Measurements from ENCODE around the gene LRRK1. TPM values are rescaled to one million over a fixed set of nuclear protein-coding genes. Genes with fewer than 3 reads are reported as not detected.

LRRK1 gene
- total RNA-seq, 1 donor from 2014 or later = 21.1 TPM

DNA sequence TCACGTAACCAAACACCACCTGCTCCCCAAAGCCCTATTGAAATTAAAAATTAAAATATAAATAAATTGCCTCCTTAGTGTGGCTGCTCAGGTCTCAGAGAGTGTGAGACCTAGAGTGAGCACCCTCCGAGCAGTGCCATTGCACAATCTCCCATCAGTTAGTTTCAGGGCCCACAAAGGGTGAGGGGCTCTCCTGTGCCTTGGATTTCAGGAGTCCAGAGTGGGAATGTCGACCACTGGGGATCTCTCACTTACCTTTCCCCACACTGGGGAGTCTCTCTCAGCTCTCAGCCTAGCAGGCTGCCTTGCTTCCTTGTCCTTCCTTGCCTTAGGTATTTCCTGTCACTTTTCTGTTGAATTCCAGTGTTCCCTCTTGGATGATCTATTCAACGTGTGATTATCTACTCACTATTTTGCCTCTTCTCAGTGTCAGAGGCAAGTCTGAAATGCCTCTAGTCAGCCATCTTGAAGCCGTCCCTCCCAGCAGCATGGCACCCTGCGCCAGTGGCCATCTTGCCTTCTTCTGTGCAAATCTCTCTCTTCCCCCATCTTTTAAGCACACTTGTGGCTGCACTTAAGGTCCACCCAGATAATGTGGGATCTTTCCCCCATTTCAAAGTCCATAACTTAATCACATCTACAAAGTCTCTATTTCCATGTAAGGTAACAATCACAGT is 119.3 kb downstream of the LRRK1 start:
- Histone ChIP-seq H3K36me3 (peaks cover 0 to 10% of the 10 kb centered on the region in 2 donors), H3K27me3 (no peaks in the 10 kb centered on the region), H3K27ac (no peak overlapping the region), H3K9me3 (no peaks in the 10 kb centered on the region), H3K4me3 (no peak overlapping the region), H3K4me1 (no peaks in the 10 kb centered on the region)
- intact Hi-C loops (cut with DNase I) = no loop called here
- TF ChIP-seq, protein P1, sequence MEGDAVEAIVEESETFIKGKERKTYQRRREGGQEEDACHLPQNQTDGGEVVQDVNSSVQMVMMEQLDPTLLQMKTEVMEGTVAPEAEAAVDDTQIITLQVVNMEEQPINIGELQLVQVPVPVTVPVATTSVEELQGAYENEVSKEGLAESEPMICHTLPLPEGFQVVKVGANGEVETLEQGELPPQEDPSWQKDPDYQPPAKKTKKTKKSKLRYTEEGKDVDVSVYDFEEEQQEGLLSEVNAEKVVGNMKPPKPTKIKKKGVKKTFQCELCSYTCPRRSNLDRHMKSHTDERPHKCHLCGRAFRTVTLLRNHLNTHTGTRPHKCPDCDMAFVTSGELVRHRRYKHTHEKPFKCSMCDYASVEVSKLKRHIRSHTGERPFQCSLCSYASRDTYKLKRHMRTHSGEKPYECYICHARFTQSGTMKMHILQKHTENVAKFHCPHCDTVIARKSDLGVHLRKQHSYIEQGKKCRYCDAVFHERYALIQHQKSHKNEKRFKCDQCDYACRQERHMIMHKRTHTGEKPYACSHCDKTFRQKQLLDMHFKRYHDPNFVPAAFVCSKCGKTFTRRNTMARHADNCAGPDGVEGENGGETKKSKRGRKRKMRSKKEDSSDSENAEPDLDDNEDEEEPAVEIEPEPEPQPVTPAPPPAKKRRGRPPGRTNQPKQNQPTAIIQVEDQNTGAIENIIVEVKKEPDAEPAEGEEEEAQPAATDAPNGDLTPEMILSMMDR (IDR thresholded peaks at IDR 0.05) = no peak
- TF ChIP-seq POLR2A (IDR thresholded peaks at IDR 0.05) (no peak), POLR2AphosphoS5 (IDR thresholded peaks at IDR 0.05; ENCODE audit: insufficient read depth in 1 of 2, low read depth in 1 of 2) (no peak)
- peak; percentile 49 to 62 for DNase-seq (ENCODE audit: extremely low spot score in 2 of 2)

DNA sequence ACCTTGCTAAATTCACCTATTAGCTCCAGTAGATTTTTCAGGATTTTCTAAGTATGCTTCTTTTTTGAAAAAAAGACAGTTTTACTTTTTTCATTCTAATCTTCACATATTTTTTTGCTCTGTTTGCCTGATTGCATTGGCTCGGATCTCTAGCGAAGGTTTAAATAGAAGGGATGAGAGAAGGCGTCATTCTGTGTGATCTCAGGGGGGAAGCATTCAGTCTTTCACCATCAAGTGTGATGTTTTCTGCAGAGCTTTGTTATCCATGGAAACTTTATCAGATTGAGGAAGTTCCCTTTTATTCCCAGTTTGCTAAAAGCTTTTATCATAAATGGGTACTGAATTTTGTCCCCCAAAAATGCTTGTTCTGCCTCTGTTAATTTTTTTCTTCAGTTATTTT is 120.3 kb downstream of the LRRK1 start:
- Histone ChIP-seq H3K4me3 (no peak overlapping the region), H3K27ac (no peak overlapping the region), H3K9me3 (no peaks in the 10 kb centered on the region), H3K4me1 (peaks cover 3% of the 10 kb centered on the region), H3K27me3 (no peaks in the 10 kb centered on the region), H3K36me3 (peaks cover 0 to 10% of the 10 kb centered on the region in 2 donors)
- intact Hi-C loops (cut with DNase I) = no loop called here
- DNase-seq (ENCODE audit: extremely low spot score in 2 of 2) = no peak
- TF ChIP-seq POLR2A (IDR thresholded peaks at IDR 0.05) (no peak), POLR2AphosphoS5 (IDR thresholded peaks at IDR 0.05; ENCODE audit: insufficient read depth in 1 of 2, low read depth in 1 of 2) (no peak)
- TF ChIP-seq, protein P1 (IDR thresholded peaks at IDR 0.05) = no peak

DNA sequence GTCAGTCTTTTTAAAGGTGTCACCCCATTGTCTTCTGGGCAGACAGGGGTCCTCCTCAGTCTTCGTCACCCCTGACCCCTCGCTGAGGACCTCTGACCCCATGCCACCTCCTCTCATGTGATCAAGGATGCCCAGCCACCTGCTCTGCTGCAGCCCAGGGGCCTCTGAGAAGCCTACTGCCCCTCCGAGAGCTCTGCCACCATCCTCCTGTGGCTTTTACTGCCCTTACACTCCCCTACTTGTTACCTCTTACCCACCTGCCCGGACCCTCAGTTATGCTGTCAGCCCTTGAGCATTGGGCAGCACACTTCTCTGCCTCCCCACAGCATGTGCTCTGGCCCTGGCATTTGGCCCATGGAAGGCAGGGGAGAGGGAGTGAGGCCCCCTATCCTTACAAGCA is 123.2 kb downstream of the LRRK1 start:
- DNase-seq (ENCODE audit: extremely low spot score in 2 of 2) = peak; percentile 31 to 84
- peaks cover 0 to 10% of the 10 kb centered on the region in 2 donors for H3K36me3 ChIP-seq
- H3K27me3 ChIP-seq = no peaks in the 10 kb centered on the region
- no peaks in the 10 kb centered on the region for H3K9me3 ChIP-seq
- intact Hi-C loops (cut with DNase I) = no loop called here
- TF ChIP-seq POLR2AphosphoS5 (IDR thresholded peaks at IDR 0.05; ENCODE audit: insufficient read depth in 1 of 2, low read depth in 1 of 2) = no peak
- TF ChIP-seq POLR2A (IDR thresholded peaks at IDR 0.05) = no peak
- TF ChIP-seq, protein P1 (IDR thresholded peaks at IDR 0.05) = no peak
- no peak overlapping the region for H3K27ac ChIP-seq
- H3K4me1 ChIP-seq = peaks cover 27% of the 10 kb centered on the region
- no peak overlapping the region for H3K4me3 ChIP-seq

DNA sequence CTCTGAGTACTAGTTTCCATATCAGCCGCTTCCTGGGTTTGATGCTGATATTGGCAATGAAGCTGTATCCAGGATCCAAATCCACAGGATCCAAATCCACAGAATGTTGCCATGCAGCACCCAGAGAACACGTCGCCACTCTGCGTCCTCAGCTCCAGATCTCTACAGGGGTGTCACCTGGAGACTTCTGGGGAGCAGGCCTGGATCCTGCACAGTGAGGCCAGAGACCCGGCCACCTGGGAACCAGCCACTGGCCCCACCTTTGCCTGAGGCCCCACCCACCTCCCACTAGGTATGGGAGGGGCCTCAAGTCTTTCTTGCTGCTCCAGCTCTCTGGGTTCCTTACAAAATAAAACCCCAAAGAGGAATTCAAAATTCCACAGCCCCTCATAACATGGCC is 123.9 kb downstream of the LRRK1 start:
- Histone ChIP-seq H3K4me3 (no peak overlapping the region), H3K36me3 (peaks cover 0 to 10% of the 10 kb centered on the region in 2 donors), H3K4me1 (peaks cover 27% of the 10 kb centered on the region), H3K9me3 (no peaks in the 10 kb centered on the region), H3K27me3 (no peaks in the 10 kb centered on the region), H3K27ac (no peak overlapping the region)
- intact Hi-C loops (cut with DNase I) = no loop called here
- peak; percentile 71 to 90 for DNase-seq (ENCODE audit: extremely low spot score in 2 of 2)
- TF ChIP-seq, protein P1 (IDR thresholded peaks at IDR 0.05) = no peak
- TF ChIP-seq POLR2A (IDR thresholded peaks at IDR 0.05) (no peak), POLR2AphosphoS5 (IDR thresholded peaks at IDR 0.05; ENCODE audit: insufficient read depth in 1 of 2, low read depth in 1 of 2) (no peak)

DNA sequence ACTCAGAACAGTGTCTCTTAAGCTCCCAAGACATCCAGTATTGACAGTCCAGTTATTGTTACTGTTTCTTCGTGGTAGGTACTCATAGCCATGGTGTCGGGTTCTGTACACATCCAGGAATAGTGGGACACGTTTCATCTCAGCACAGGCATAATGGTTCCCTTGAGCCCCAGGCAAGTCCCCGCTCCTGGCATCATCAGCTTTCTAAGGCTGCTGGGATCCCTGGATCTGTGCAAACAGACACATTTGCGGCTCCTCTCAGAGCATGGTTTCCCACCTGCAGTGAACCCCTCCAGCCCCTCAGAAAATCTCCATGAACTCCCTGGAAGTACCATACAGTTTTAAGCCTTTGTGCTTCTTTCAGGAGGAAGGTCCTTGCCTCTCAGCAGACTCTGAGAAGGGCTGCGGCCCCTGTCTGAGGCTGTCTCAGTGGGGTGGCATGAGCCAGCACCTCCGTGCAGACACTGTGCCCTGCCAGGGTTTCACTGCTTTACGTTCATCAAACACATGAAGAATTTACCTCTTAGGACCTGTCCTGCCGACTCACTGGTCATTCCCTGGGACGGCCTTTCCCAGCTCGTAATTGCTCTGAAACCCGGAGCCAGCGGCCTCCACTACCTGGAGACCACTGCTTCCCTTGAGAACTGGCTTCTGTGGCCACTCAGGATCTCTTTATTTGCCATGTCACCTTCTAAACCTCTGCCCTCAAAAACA is 124.9 kb downstream of the LRRK1 start:
- Histone ChIP-seq H3K4me3 (no peak overlapping the region), H3K9me3 (no peaks in the 10 kb centered on the region), H3K4me1 (peaks cover 27% of the 10 kb centered on the region), H3K27me3 (no peaks in the 10 kb centered on the region), H3K36me3 (peaks cover 0 to 14% of the 10 kb centered on the region in 2 donors), H3K27ac (no peak overlapping the region)
- intact Hi-C loops (cut with DNase I) = no loop called here
- TF ChIP-seq POLR2AphosphoS5 (IDR thresholded peaks at IDR 0.05; ENCODE audit: insufficient read depth in 1 of 2, low read depth in 1 of 2) (no peak), POLR2A (IDR thresholded peaks at IDR 0.05) (no peak)
- TF ChIP-seq, protein P1 (IDR thresholded peaks at IDR 0.05) = no peak
- peak; percentile 54 to 67 for DNase-seq (ENCODE audit: extremely low spot score in 2 of 2)
